T-helper 9 cell (primary cell): Measurements from ENCODE around the gene TRIM3.
"Not testable (repeated sequence)": the region's sequence is repeated elsewhere in the genome, so short reads cannot be mapped to it uniquely, and the experiment has no call there.

Experiments
- DNase-seq: peaks from one replicate; pipeline ENCODE4 v3.0.0-alpha.2; 2020
- total RNA-seq, 2 donors: gene quantifications; one replicate each; lab custom pipeline; 2026; lab: John Stamatoyannopoulos, UW

The TRIM3 gene
- 15.0 to 18.9 reads per million in 2 donors for total RNA-seq

DNA sequence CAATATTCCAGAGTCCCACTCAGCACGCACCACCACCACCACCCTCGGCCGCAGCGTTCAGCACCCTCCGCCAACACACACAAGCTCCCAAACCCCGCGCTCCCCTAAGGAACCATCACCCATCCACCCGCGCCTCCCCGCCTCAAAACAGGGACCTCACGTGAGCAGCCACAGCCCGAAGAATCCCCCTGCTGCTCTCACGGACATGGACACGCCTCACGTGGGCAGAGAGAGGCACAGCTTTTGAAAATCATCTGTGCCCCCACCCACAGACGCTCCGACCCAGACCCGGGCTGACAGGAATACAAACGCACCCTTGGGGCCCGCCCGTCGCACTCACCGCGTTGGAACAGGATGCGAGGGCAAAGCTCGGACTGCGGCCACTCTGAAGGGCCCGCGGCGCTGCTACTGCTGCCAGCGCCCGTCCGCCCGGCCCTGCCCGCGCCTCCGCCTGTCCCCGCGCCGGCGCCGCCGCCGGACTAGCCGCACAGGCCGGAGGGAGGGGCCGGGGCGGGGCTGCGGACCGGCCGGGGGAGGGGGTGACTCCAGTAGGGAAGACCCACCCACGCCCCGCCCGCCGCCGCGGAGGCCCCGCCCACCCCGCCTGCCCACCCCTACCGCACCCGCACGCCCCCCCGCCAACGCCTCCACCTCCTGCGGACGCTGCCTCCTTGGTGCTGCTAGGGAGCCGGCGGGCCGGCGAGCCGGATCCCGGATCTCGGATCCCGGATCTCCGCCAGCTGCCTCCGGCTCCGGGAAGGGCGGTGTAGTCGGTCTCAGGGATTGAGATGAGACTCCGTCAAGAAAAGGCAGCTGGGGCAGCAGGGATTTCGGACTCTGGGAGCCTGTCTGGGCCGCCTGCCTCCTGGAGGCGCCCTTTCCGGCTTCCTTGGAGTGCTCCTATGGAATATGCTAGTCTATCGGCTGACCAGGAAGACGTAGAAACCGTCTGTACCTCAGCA, at the start of gene TRIM3:
TRIM3 (minus strand) TSS at position 491 of the 962 bp plus-strand sequence. CDS start 8,246 bp downstream, outside the sequence.
- peak; percentile 79 for DNase-seq

DNA sequence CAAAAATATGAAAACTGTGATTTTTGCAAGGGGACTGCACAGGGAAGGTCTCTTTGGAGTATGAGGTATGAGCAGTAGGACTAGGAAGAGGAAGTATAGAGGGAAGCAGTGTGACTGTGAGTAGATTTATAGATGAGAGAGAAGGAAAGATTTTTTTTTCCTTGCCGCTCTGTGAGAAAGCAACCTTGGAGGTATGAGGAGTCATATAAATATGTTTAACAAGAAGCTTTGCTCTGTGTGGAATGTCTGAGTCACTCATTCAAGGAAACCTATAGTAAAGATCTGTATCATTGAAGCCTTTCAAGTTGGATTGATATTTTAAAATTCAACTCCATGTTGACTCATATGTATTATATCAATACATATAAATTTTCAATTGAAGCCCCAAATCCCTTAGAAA, 49.5 kb upstream of the TRIM3 start:
- no peak for DNase-seq

DNA sequence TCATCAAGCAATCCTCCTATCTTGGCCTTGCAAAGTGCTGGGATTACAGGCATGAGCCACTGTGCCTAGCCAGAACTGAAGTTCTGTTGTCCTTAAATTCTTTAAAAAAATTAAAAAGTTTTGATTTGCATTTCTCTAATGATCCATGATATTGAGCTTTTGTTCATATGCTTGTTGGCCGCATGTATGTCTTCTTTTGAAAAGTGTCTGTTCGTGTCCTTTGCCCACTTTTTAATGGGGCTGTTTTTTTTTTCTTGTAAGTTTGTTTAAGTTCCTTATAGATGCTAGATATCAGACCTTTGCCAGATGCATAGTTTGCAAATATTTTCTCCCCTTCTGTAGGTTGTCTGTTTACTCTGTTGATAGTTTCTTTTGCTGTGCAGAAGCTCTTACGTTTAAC, 48.2 kb upstream of the TRIM3 start:
- DNase-seq = not testable (repeated sequence)

DNA sequence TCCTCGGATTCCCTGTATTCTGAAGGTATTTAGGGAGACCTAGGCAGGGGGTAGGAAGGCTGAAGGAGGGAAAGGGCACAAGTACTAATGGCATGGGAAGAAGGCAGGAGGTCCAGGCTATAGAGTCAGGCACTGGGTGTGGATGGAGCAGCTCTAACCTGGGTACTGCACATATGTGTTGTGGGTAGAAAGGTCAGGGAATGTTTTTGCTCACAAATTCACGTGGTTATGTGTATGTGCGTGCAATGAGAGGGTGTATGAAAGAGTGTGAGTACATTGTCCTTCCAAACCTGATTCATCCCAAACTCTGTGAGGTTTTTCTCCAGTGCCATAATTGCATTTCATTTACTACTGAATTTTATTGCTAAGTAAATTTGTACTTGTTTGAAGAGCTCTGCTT, 46.5 kb upstream of the TRIM3 start:
- DNase-seq = no peak

DNA sequence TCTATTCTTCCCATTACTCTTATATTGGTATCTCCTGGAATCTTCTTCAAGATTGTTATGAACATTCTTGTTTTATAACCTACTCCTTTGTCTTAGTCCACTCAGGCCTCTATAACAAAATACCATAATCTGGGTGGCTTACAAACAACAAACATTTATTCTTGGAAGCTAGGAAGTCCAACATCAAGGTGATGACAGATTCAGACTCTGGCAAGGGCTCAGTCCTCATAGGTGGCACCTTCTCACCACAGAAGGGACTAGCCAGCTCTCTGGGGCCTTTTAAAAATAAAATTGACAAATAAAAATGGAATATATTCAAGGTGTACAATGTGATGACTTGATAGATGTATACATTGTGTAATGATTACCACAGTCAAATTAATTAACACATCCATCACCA, 43.1 kb upstream of the TRIM3 start:
- no peak for DNase-seq

DNA sequence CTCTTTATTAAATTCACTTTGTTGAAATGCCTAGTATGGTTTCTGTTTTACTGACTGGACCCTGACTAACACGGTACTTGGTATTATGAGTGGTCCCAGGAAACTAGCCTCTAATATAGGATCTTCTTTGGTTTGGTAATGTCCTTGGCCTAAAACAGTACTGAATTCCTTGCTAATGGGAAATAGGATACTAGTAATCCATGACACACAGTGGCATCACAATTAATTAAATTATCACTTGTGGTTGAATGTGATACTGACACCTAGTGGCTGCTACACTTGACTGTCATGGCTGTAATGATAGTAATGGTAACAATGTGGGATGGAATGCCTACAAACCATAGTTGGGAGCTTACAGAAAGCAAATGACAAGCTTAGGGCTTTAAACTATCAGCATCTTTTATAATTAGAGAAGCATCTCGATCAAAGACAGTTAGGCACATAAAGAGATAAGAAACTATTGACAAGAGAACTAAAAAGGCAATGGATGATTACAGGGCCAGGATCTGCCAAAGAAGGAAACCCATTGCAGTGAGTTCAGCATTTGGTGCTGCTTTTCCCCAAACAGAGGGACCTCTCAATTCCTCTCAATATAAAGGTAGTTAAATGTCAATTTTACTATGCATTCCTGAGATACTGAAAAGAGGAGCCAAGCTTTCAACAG, 32.0 kb upstream of the TRIM3 start:
- no peak for DNase-seq

DNA sequence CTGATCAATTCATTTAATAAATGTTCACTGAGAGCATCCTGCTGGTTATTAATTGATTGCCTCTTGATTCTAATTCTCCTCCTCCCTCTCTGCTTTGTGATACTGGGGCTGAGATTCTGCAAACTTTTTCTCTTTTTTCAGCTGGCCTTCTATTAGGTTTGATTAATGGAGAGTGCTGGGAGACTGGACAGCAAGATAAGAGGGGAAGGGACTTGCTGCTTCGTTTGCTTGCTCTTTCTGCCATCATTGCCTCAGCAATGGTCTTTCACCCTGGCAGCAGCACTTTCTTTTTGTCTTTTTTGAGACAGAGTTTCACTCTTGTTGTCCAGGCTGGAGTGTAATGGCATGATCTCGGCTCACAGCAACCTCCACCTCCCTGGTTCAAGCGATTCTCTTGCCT, 30.4 kb upstream of the TRIM3 start:
- no peak for DNase-seq

DNA sequence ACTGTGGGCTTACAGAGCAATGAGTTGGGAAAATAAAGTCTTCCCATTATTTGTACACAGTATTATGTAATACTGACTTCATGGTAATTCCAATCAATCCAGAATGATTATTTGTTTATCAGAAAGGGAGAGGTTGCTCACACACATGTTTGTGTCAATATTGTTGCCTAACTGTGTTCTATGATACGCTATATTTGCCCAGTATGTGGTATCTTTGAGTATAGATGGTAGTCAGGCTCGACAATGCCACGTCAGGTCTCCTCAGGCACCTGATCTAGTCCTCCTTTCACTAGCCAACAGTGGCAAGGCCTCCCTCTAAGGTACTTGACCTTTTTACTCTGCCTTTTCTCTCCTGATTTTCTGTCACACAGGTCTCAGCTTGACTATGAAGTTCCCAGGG, 28.6 kb upstream of the TRIM3 start:
- DNase-seq = no peak

DNA sequence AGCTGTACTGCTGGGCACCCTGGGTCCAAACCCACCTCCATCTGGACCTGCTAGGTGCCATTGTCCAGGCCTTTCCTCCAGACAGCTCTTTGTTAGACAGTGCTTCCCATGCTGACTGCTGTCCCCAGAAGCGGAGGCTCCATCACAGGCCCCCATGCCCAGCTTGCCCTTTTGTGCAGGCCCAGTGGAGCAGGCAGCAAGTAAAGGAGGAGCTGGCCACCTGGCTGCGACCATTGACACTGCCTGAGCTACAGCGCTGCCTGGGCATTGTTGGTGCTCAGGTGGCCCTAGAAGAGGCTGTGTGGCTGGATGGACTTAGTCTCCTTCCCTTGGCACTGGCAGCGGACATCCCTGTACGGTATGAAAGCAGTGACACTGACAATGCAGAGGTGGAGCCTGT, 24.8 kb upstream of the TRIM3 start:
- no peak for DNase-seq

DNA sequence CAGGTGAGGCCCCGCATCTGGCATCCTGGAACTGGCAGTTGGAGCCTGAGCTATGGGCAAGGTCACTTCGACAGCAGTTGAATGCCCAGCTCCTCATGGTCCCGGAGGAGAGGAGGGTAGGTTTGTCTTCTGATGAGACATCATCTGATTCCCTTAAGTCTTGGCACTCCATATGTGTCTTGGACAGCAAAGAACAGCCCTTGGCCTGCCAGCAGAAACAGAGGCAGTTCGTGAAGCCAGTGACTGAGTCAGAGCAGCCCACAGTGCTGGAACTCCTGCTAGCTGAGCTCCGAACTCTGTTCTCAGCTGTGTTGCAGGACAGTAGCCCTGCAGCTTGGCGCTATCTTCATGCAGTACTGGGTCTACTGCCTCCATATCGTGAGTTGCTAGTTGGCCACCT, 24.4 kb upstream of the TRIM3 start:
- no peak for DNase-seq

DNA sequence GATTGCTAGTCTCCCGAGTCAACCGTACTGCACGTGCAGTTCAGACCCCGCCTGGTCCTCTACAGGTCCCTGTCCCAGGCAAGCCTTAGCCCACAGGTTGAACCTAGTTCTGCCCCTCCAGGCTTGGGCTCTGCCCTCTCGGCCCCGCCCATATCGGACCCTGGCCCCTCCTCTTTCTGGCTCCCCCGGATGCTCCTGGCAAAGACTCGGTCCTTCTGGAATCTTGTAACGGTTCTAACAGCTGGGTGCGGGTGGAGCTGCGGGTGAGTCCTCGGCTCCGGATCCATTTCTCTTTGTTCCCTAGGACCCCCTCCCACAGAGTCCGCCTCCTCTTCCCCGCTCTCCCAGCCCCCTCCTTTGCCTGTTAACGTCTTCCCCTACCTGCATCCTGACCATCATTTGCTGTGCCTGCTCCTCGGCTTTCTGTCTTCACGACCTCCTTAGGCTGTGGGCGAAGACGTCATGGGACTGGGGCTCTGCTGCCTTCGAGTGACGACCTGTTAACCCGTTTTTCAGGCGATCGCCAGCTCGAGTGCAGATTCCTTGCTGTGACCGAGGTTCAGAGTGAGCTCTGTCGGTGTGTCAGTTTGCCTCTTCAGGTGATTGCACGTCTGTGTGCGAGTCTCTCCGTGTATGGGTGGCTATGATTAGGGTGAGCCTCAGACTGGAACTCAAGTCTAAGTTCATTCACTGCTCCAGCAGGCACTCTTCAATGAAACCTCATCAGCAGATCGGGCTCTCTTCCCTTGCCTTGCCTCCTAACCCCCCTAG, 23.5 kb upstream of the TRIM3 start, which contains the start of gene DNHD1:
DNHD1 (plus strand) TSS at position 212 of the 771 bp plus-strand sequence. CDS start 936 bp downstream, outside the sequence.
- no peak for DNase-seq

DNA sequence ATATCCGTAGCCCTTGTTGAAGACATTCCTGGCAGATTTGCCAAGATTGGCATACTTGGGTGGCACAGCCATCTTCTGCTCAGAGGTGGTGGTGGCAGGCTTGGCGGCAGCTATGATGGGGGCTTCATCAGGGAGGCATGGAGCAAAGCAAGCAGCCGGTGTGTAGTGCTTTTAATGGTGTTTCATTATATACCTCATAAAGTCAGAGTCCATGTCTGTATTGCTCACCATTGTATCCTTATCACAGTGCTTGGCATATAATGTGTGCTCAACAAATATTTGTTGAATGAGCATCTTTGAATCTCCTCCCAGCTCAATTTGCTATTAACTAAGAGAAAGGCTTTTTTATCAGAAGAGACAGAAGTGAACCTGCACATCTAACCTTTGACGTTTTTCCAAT, 15.6 kb upstream of the TRIM3 start:
- no peak for DNase-seq

DNA sequence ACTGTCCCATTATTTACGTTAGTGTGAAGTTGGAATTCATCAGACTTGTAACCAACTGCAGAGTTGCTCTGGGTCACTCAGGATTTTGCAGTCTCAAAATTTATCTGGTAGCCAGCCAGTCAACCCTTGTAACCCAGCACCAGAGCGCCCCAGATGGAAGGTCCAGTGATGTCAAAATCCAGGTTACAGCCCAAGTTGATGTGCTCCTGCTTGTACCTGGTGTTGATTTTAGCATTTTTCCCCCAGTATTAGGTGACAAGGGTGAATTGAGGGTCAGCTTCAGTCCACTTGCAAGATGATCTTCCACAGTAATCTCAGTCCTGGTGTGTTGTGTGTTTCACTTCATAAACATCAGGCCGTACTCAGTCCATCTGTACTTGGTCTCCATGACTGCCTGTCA, 15.1 kb upstream of the TRIM3 start:
- DNase-seq = no peak

DNA sequence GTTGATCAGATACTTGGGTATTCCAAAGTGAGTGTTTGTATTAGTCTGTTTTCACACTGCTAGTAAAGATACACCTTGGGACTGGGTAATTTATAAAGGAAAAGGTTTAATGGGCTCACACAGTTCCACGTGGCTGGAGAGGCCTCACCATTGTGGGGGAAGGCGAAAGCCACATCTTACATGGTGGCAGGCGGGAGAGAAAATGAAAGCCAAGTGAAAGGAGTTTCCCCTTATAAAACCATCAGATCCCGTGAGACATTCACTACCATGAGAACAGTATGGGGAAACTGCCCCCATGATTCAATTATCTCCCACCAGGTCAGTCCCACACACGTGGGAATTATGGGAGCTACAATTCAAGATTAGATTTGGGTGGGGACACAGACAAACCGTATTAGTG, 14.6 kb upstream of the TRIM3 start:
- no peak for DNase-seq

DNA sequence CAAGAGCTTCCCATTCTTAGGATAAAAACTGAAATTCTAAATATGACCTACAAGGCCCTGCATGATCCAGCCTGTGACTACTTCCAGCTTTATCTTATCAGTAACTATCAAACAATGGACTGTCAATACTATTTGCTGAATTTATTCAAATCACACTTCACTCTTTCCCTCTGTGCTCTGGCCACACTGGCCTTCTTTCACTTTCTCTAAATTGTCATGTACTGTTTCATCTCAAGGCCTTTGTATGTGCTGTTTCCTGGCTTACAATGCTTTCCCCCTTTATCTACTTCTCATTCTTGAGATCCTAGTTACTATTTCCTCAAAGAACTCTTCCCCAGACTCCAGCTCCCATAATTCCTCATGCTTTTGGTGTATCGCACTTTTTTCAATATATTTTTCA, 13.2 kb upstream of the TRIM3 start:
- DNase-seq = no peak

DNA sequence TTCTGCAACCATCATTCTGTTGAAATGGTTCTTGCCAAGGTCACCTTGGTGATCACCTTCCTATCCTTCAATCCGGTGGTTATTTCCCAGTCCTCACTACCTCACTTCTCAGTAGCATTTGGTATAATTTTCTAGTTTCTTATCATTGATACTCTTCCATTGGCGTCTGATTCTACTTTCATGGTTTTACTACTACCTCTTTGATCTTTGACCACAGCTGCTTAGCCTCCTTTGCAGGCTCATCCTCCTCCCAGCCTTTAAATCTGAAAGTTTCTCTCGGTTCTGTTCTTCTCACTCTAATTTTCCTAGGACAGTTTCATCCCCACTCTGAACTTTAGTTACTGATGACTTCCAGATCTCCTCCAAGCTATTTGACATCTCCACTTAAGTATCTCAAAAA, 12.5 kb upstream of the TRIM3 start:
- DNase-seq = no peak

DNA sequence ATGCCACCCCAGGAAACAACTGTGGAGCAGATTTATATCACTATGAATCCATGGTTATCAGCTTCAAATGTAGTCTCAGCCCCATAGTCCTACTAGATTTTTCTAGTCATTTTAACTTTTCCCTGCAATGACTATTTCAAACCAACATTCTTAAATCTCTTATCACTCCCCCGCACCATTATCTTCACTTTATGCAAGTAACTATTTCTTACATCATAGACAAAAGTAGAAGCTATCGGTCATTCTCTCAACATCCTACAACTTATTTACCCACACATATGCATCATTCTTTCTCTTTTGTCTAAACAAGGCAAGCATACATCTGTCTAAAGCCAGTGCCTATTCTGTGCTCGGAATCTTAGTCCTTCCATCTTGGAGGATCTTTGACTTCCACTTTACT, 11.9 kb upstream of the TRIM3 start:
- no peak for DNase-seq

DNA sequence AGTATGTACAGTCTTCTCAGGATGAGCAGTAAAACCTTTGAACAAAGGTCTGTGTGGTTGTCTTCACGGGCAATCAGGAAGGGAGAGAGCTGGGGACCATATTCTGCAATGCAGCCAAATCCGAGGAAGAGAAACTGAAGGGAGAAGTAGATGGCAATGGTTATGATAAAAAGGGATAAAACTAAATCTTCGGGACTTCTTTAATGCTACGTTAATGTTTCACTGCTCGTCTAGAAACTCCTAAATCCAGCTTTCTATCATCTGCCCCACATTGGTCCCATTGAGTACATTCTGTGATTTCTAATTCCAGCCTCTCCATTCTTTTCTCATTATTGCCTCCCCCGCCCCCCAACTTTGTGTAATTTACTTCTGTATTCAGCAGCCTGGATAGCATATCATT, 9.3 kb upstream of the TRIM3 start:
- DNase-seq = no peak

DNA sequence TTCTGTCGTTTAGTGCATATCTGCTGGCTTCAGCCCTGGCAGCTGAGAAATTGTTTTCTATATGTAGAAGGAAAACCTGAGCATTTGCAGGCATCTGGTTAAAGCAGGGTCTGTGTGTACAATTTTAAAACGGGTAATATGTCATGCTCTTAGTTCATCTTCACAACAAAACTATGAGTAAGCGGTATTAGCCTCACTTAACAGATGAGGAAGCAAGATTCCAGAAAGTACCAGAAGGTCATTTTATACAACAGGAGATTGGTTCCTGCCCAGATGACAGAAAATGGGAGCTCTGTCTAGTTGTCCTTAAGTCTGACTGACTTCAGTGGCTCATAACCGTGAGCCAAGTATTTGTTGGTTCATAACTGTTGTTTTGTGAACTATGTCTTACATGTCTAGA, 8.7 kb upstream of the TRIM3 start:
- DNase-seq = no peak

DNA sequence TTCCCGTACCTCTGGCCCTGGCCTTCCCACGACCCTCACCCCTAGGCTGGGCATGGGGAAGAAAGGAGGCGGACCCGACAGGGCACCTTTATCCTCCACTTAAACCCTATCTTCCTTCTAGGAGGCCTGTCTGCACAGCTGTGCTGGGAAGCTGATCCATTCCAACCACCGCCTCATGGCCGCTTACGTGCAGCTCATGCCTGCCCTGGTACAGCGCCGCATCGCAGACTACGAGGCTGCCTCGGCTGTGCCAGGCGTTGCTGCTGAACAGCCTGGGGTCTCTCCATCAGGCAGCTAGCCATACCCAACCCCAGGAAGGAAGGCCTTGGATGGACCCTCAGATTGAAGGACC, 8.2 kb upstream of the TRIM3 start:
- DNase-seq = no peak

DNA sequence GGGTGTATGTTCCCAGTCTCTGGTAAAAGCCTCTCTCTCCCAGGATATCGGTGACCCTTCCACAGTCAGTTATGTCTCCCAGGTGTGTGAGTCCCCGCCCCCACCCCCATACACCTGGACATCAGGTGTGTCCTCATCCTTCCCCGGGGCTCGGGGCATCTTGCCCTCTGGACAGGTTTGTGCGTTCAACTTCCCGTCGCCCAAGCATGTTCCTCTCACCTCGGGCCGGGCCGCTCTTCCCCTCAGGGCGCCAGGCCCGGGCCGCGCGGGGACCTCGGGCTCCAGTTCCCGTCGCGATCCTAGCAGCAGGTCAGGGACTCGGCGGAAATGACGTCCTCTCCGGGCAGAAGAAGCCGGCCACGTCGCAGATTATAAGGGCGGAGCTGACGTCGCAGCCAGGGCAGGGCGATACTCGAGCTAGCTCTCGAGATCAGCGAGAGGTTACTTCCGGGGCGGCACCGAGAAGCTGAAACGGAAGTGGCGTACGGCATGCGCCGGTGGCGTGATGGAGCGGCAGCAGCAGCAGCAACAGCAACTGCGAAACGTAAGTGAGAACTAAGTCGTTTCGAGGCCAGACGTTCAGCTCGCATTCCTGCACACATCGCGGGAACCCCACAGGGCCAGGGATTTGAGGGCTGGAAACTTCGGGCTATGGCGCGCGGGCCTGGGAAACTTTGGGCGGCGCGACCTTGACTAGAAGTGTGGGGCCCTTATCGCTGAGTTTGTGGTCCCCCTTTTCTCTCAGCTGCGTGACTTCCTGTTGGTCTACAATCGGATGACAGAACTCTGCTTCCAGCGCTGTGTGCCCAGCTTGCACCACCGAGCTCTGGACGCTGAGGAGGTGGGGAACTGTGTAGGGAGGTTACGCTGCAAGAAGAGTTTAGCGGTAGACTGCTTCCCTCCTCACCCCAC, 7.5 kb upstream of the TRIM3 start, which contains the start of the genes ARFIP2 and TIMM10B:
ARFIP2 (minus strand) TSS at position 320 of the 912 bp plus-strand sequence. CDS start 910 bp downstream, outside the sequence.
TIMM10B (plus strand) TSS at position 490 of the 912 bp plus-strand sequence; CDS start at position 506, 16 bp downstream.
- peak; percentile 95 for DNase-seq
